Measurements from ENCODE around the gene PTGFR. TPM values are rescaled to one million over a fixed set of nuclear protein-coding genes. Genes with fewer than 3 reads are reported as not detected.

Gene PTGFR, protein sequence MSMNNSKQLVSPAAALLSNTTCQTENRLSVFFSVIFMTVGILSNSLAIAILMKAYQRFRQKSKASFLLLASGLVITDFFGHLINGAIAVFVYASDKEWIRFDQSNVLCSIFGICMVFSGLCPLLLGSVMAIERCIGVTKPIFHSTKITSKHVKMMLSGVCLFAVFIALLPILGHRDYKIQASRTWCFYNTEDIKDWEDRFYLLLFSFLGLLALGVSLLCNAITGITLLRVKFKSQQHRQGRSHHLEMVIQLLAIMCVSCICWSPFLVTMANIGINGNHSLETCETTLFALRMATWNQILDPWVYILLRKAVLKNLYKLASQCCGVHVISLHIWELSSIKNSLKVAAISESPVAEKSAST
- total RNA-seq (2012; rRNA removed) (5.4 and 8.6 TPM in 2 replicates), polyA plus RNA-seq (2012; rRNA removed) (1.1 and 1.7 TPM in 2 replicates), Bru-seq, nascent RNA (percentile 24 among the genes with signal in this experiment), BruChase-seq, experiment 1, labeled RNA remaining after a 6-hour chase (percentile 20 among the genes with signal in this experiment), BruChase-seq, experiment 2, labeled RNA remaining after a 2-hour chase (percentile 27 among the genes with signal in this experiment)
- polyA plus RNA-seq (2012; cell fraction: cytosol; rRNA removed), result 0.24 and 0.25 TPM in 2 replicates
- 0.21 and 2.1 TPM in 2 replicates for polyA plus RNA-seq (2012; cell fraction: nucleus; rRNA removed; ENCODE audit: low replicate concordance)
- long read RNA-seq, full-length matches to known transcripts, result 11 of 12 reads
- long read RNA-seq, partial matches to known transcripts, result 1 of 12 reads
- long read RNA-seq, other reads (novel, unspliced or antisense), result 0 of 12 reads

GRCh38 chr1:78490861-78491450 lies at the start of gene PTGFR:
Gene PTGFR, plus strand, starts transcription at chr1:78490974. Its CDS starts 1,770 bp downstream, at chr1:78492744.
- peak within 1 kb of the TSS; percentile 47 for H3K27ac ChIP-seq (ENCODE audit: insufficient read depth, low read length)
- CTCF ChIA-PET, result interaction anchor here (0.7 to 1.2 kb wide), 2 partner anchors 10 to 563 kb away, joined by 4 to 5 read pairs; no protein-coding TSS in a partner anchor
- H3K4me1 ChIP-seq (ENCODE audit: control insufficient read depth, insufficient read depth, low read length), result no peaks in the 10 kb centered on the region; the same call in 1 of the 2 replicates
- peak within 1 kb of the TSS; percentile 67 for H3K9ac ChIP-seq (ENCODE audit: low read depth, low read length)
- H2BK5ac ChIP-seq (ENCODE audit: low read depth, low read length, poor library complexity, severe bottlenecking), result peak within 1 kb of the TSS; percentile 26
- DNase-seq (peak; percentile 36), ATAC-seq (ENCODE audit: low read depth) (peak; percentile 73)
- H3K4ac ChIP-seq (ENCODE audit: low read depth, low read length), result peak within 1 kb of the TSS; percentile 58
- in situ Hi-C loops (cut with MboI; ENCODE audit: low sequenced_read_pairs) (no loop called here), dilution Hi-C loops (cut with HindIII; ENCODE audit: low sequenced_read_pairs, unreplicated experiment) (no loop called here), intact Hi-C loops (cut with micrococcal nuclease) (loop anchor here (1.0 to 2.0 kb wide), 2 partner anchors 116 to 346 kb away; no protein-coding TSS in a partner anchor)
- H2BK15ac ChIP-seq (ENCODE audit: low read depth, low read length), result peak within 1 kb of the TSS; percentile 15; the same call in 1 of the 3 replicates
- H4K8ac ChIP-seq (ENCODE audit: low read depth in 2 of 2, low read length in 2 of 2), result peak within 1 kb of the TSS in 1 of 2 experiments; percentile 59; a peak in 2 of 4 replicates
- H3K14ac ChIP-seq (replicated peaks; ENCODE audit: low read depth, low read length), result peak within 1 kb of the TSS; percentile 73
- H3K27me3 ChIP-seq (ENCODE audit: control insufficient read depth, insufficient read depth, low read length), result no peaks in the 10 kb centered on the region
- H3K36me3 ChIP-seq (ENCODE audit: control insufficient read depth, insufficient read depth, low read length), result no peaks in the 10 kb centered on the region
- H3K18ac ChIP-seq (ENCODE audit: low read depth, low read length), result no peak within 1 kb of the TSS
- H2AFZ ChIP-seq (replicated peaks; ENCODE audit: low read length, poor library complexity), result peak within 1 kb of the TSS; percentile 90
- peak within 1 kb of the TSS; percentile 4 for H4K91ac ChIP-seq (ENCODE audit: insufficient read depth, low read depth, low read length)
- POLR2A ChIA-PET (ENCODE audit: unreplicated experiment), result no interaction called here
- H3K9me1 ChIP-seq (ENCODE audit: insufficient read depth, low read length), result peaks cover 8% of the 10 kb centered on the region
- H3K23ac ChIP-seq (ENCODE audit: low read depth, low read length), result peak within 1 kb of the TSS; percentile 85
- H2AK9ac ChIP-seq (replicated peaks; ENCODE audit: low read depth, low read length, poor library complexity), result peak within 1 kb of the TSS; percentile 51
- H4K20me1 ChIP-seq (ENCODE audit: insufficient read depth, low read length), result no peaks in the 10 kb centered on the region
- BruUV-seq (replicated peaks), result no TSS peak
- peak within 1 kb of the TSS; percentile 28; the same call in 1 of the 2 replicates for H2BK20ac ChIP-seq (ENCODE audit: low read depth, low read length)
- peak within 1 kb of the TSS; percentile 70 for H3K4me2 ChIP-seq (ENCODE audit: low read depth, low read length)
- TF ChIP-seq, protein P1, sequence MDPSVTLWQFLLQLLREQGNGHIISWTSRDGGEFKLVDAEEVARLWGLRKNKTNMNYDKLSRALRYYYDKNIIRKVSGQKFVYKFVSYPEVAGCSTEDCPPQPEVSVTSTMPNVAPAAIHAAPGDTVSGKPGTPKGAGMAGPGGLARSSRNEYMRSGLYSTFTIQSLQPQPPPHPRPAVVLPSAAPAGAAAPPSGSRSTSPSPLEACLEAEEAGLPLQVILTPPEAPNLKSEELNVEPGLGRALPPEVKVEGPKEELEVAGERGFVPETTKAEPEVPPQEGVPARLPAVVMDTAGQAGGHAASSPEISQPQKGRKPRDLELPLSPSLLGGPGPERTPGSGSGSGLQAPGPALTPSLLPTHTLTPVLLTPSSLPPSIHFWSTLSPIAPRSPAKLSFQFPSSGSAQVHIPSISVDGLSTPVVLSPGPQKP (IDR thresholded peaks at IDR 0.05; ENCODE audit: borderline replicate concordance, low read depth, low read length), result no peak
- no peak for TF ChIP-seq MAZ (IDR thresholded peaks at IDR 0.05; ENCODE audit: borderline replicate concordance, low read depth, low read length)
- TF ChIP-seq FOS (IDR thresholded peaks at IDR 0.05; ENCODE audit: low read depth, low read length), result no peak
- no peak for TF ChIP-seq NFE2L2 (IDR thresholded peaks at IDR 0.05; ENCODE audit: low read depth, low read length)
- TF ChIP-seq MXI1 (IDR thresholded peaks at IDR 0.05; ENCODE audit: borderline replicate concordance, low read depth, low read length), result no peak
- TF ChIP-seq POLR2A (IDR thresholded peaks at IDR 0.05; ENCODE audit: low read depth, low read length), result no peak
- no peak for TF ChIP-seq MAFK (IDR thresholded peaks at IDR 0.05; ENCODE audit: low read depth, low read length)
- no peak for TF ChIP-seq SMC3 (IDR thresholded peaks at IDR 0.05; ENCODE audit: low read depth, low read length)
- TF ChIP-seq CEBPB (IDR thresholded peaks at IDR 0.05; ENCODE audit: low read depth, low read length), result no peak
- 1% methylated on average over 23 of the region's 42 CpGs; no CpG with 5 or more reads in 1 of the 2 experiments for WGBS, 2 experiments (ENCODE audit: extremely low coverage in 2 of 2, insufficient read length in 1 of 2)
- peak within 1 kb of the TSS; percentile 59 for H2BK120ac ChIP-seq (ENCODE audit: low read depth, low read length)
- H4K5ac ChIP-seq (ENCODE audit: low read depth, low read length), result no peak within 1 kb of the TSS
- H3K9me3 ChIP-seq (ENCODE audit: control insufficient read depth, insufficient read depth, low read length), result no peaks in the 10 kb centered on the region
- H3K79me1 ChIP-seq (ENCODE audit: low read depth in 1 of 2, low read length in 2 of 2), result peaks cover 0 to 14% of the 10 kb centered on the region in 2 experiments; a peak in 2 of 4 replicates
- peak within 1 kb of the TSS; percentile 70; the same call in 1 of the 2 replicates for H3K56ac ChIP-seq (ENCODE audit: extremely low read depth, insufficient read depth, low read length)
- H3K4me3 ChIP-seq (ENCODE audit: insufficient read depth, low read depth, low read length), result peak within 1 kb of the TSS; percentile 61
- H2AK5ac ChIP-seq (ENCODE audit: low read depth, low read length), result no peak within 1 kb of the TSS

Data from IMR-90 (cell line).